Adrenal gland (tissue), 12 donors: ENCODE measurements around the gene COL6A6. TPM values are rescaled to one million over a fixed set of nuclear protein-coding genes. Genes with fewer than 3 reads are reported as not detected.

Experiments
- DNase-seq, 7 donors: peaks; one replicate each; pipeline ENCODE4 v3.0.0-alpha.2; 2019 to 2020
- H3K27ac ChIP-seq, 5 donors: fragments of 200-600 bp; sonication (generic) in 4 of 5; 1 replicate in 3 of 5; 2 replicates in 2 of 5; pipeline versions ENCODE4 v1.5.1 to v1.8.0; 2016 to 2020; ENCODE audit warnings: mild to moderate bottlenecking in 1 of 5
- H3K27me3 ChIP-seq: fragments of 200-600 bp; 2 replicates; pipeline ENCODE4 v1.8.0; 2021
- H3K36me3 ChIP-seq, 2 donors: fragments of 200-600 bp; replicated peaks in 1 of 2; 1 replicate in 1 of 2; 2 replicates in 1 of 2; pipeline versions ENCODE4 v1.5.1 to v1.8.0; 2018 to 2022
- H3K4me1 ChIP-seq, 2 donors: fragments of 200-600 bp; replicated peaks in 1 of 2; 1 replicate in 1 of 2; 2 replicates in 1 of 2; pipeline versions ENCODE4 v1.5.1 to v1.8.0; 2018 to 2021
- H3K4me3 ChIP-seq, 4 donors: fragments of 200-600 bp; sonication (generic) in 3 of 4; one replicate each; pipeline ENCODE4 v1.5.1; 2016 to 2018
- H3K9me3 ChIP-seq, 3 donors: fragments of 200-600 bp; sonication (generic) in 1 of 3; replicated peaks in 1 of 3; 1 replicate in 2 of 3; 2 replicates in 1 of 3; pipeline versions ENCODE4 v1.5.1 to v1.8.0; 2016 to 2021
- CTCF ChIP-seq, 6 experiments: fragments of 450-650 bp in 4 of 6; fragments of 200-600 bp in 2 of 6; sonication (generic) in 1 of 6; IDR thresholded peaks; 1 replicate in 5 of 6; 2 replicates in 1 of 6; pipeline versions ENCODE4 v1.5.1 to v1.8.0; 2016 to 2021; ENCODE audit warnings: antibody characterized with exemption in 6 of 6, mild to moderate bottlenecking in 2 of 6, moderate library complexity in 1 of 6
- POLR2A ChIP-seq, 2 donors: fragments of 450-650 bp; IDR thresholded peaks; one replicate each; pipeline ENCODE4 v1.6.1; 2017; ENCODE audit warnings: antibody characterized with exemption in 2 of 2, mild to moderate bottlenecking in 2 of 2, moderate library complexity in 1 of 2
- WGBS, 4 donors: extraction: QIAGEN DNeasy Blood & Tissue Kit in 2 of 4; methylation state at CpG; one replicate each; pipeline versions ENCODE4 v1.1.5 to v1.1.7; 2013 to 2017; 5-methylcytosine and 5-hydroxymethylcytosine counted together
- intact Hi-C, 2 donors: fragments of 100-400 bp; cut with DNase I; formaldehyde crosslinking; loops; one replicate each; pipeline versions ENCODE4 v1.14.1 to v1.15.0; 2022 to 2023
- polyA plus RNA-seq, 3 donors: library from polyadenylated mRNA; stranded (reverse); fragments of 200-250 nt in 2 of 3; fragments of 350-450 nt in 1 of 3; fragmentation: Illumina TruSeq in 1 of 3; extraction: RNeasy Lipid Tissue Mini Kit (QIAGEN cat#74804) in 1 of 3; gene quantifications; one replicate each; pipeline ENCODE4 v1.2.3, GENCODE V29; 2013 to 2014
- total RNA-seq, 9 donors: library from RNA; depleted of rRNA in 4 of 9; stranded (reverse); fragments of >200 nt in 4 of 9; fragments of 120-200 nt in 1 of 9; fragmentation: NEBNext Ultra II Directional in 1 of 9; extraction: Animal tissue kit (Norgen Biotek cat#: 25700) in 1 of 9; gene quantifications; one replicate each; pipeline versions ENCODE4 v1.1.0 to v1.2.4, GENCODE V29; 2013 to 2023
- donor health status: healthy with polysubstance abuse.
- donor health status: Bipolar disorder and iron deficiency.
- donor health status: DM: yes; HTN: yes; CAD: no.
- donor health status: DM: no; HTN: no; CAD: no.
- donor health status: DM: no; HTN: no; CAD: no.
- donor health status: DM: yes; HTN: yes; CAD: no.

COL6A6 gene
- total and polyA plus RNA-seq, 12 donors = under 0.01 to 0.94 (median 0.14) TPM

- Histone ChIP-seq H3K4me3 (no peak overlapping the region), H3K27ac (no peak overlapping the region), H3K4me1 (no peaks in the 10 kb centered on the region), H3K9me3 (no peaks in the 10 kb centered on the region), H3K36me3 (no peaks in the 10 kb centered on the region), H3K27me3 (peaks cover 2% of the 10 kb centered on the region)
- intact Hi-C loops = no loop called here
- no peak for DNase-seq
- TF ChIP-seq POLR2A (IDR thresholded peaks at IDR 0.05) (no peak), CTCF (IDR thresholded peaks at IDR 0.05) (no peak)
- WGBS, 4 donors = 75 to 89% (median 81%) methylated on average over 2 of the region's 2 CpGs
These were observed 9.2 kb upstream of the COL6A6 start for GRCh38 chr3:130507746-130508145.

- Histone ChIP-seq H3K4me3 (no peak overlapping the region), H3K27ac (no peak overlapping the region), H3K9me3 (no peaks in the 10 kb centered on the region), H3K4me1 (no peaks in the 10 kb centered on the region), H3K36me3 (no peaks in the 10 kb centered on the region), H3K27me3 (peaks cover 2% of the 10 kb centered on the region)
- TF ChIP-seq CTCF (IDR thresholded peaks at IDR 0.05) (no peak), POLR2A (IDR thresholded peaks at IDR 0.05) (no peak)
- intact Hi-C loops = no loop called here
- 38 to 54% (median 45%) methylated on average over 6 of the region's 6 CpGs for WGBS, 4 donors
- peak in 4 of 7 donors; percentile 3 to 59 (median 28) for DNase-seq
These were observed 8.0 kb upstream of the COL6A6 start for GRCh38 chr3:130509008-130509407.

GRCh38 chr3:130514681-130515080, 2.3 kb upstream of the COL6A6 start:
- H3K9me3 ChIP-seq = no peaks in the 10 kb centered on the region
- no peak for DNase-seq
- intact Hi-C loops = no loop called here
- H3K27me3 ChIP-seq = peaks cover 35% of the 10 kb centered on the region
- TF ChIP-seq CTCF (IDR thresholded peaks at IDR 0.05) = no peak
- no peak for TF ChIP-seq POLR2A (IDR thresholded peaks at IDR 0.05)
- no peaks in the 10 kb centered on the region for H3K4me1 ChIP-seq
- H3K27ac ChIP-seq = no peak overlapping the region
- 36 to 46% (median 39%) methylated on average over 1 of the region's 1 CpG for WGBS, 4 donors
- no peak overlapping the region for H3K4me3 ChIP-seq
- H3K36me3 ChIP-seq = no peaks in the 10 kb centered on the region

- Histone ChIP-seq H3K4me1 (no peaks in the 10 kb centered on the region), H3K4me3 (no peak overlapping the region), H3K27me3 (peaks cover 35% of the 10 kb centered on the region), H3K9me3 (no peaks in the 10 kb centered on the region), H3K27ac (no peak overlapping the region), H3K36me3 (no peaks in the 10 kb centered on the region)
- intact Hi-C loops = no loop called here
- no peak for TF ChIP-seq POLR2A (IDR thresholded peaks at IDR 0.05)
- no peak for TF ChIP-seq CTCF (IDR thresholded peaks at IDR 0.05)
- DNase-seq = no peak
- WGBS, 4 donors = 64 to 88% (median 85%) methylated on average over 2 of the region's 2 CpGs
These were observed 1.2 kb upstream of the COL6A6 start for GRCh38 chr3:130515755-130516154.
